HCT116 (cell line): ENCODE measurements around the gene MLYCD.

Experiments used
- EZH2 ChIP-seq: fragments of 200-600 bp; sonication (generic); IDR thresholded peaks from 2 replicates; pipeline ENCODE4 v1.6.1; 2017; ENCODE audit warnings: antibody characterized with exemption, mixed run types
- EZH2phosphoT487 ChIP-seq: fragments of 200-600 bp; IDR thresholded peaks from 2 replicates; pipeline ENCODE4 v1.6.1; 2018; ENCODE audit warnings: antibody characterized with exemption, borderline replicate concordance
- FOSL1 ChIP-seq: IDR thresholded peaks from 2 replicates; pipeline ENCODE4 v1.6.1; 2012; ENCODE audit warnings: low read depth
- POLR2A ChIP-seq: IDR thresholded peaks from 2 replicates; pipeline ENCODE4 v1.7.0; 2011; ENCODE audit warnings: borderline replicate concordance; ENCODE audit not compliant: insufficient read depth, insufficient read length; ENCODE audit errors: extremely low read depth
- YY1 ChIP-seq: IDR thresholded peaks from 2 replicates; pipeline ENCODE4 v1.6.1; 2011; ENCODE audit warnings: low read length, low read depth, moderate library complexity, mild to moderate bottlenecking; ENCODE audit not compliant: insufficient replicate concordance; ENCODE audit errors: extremely low read depth
- TF ChIP-seq, protein P1 (sequence below), 3 experiments: fragments of 200-600 bp in 1 of 3; sonication (generic) in 1 of 3; IDR thresholded peaks in 2 of 3; conservative IDR thresholded peaks in 1 of 3; 2 replicates each; pipeline ENCODE4 v1.5.1; 2012 to 2017; ENCODE audit warnings: low read depth in 2 of 3, low read length in 2 of 3, antibody characterized with exemption in 1 of 3, borderline replicate concordance in 1 of 3, control low read depth in 1 of 3, mild to moderate bottlenecking in 1 of 3, mixed read lengths in 1 of 3, mixed run types in 1 of 3, moderate library complexity in 1 of 3; ENCODE audit not compliant: insufficient read depth in 1 of 3
- TF ChIP-seq, protein P2 (sequence below): IDR thresholded peaks from 2 replicates; pipeline ENCODE4 v1.6.1; 2012

DNA sequence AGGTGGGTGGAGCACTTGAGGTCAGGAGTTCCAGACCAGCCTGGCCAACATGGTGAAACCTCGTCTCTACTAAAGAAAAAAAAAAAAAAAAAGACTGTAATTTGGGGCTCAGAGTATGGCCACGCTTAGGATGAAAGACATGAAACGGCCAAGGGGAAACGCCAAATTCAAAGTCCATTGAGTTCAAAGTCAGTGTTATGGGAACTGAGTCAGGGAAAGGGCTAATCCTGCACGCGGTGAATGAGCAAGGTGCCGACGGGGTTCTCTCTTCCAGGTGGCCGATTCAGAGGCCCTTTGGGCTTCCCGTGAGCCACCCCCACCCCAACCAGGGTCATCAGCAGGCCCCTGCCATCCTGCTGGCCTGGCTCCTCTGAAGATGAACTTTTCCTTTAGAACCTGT is 46.7 kb downstream of the MLYCD start:
- TF ChIP-seq, protein P1, sequence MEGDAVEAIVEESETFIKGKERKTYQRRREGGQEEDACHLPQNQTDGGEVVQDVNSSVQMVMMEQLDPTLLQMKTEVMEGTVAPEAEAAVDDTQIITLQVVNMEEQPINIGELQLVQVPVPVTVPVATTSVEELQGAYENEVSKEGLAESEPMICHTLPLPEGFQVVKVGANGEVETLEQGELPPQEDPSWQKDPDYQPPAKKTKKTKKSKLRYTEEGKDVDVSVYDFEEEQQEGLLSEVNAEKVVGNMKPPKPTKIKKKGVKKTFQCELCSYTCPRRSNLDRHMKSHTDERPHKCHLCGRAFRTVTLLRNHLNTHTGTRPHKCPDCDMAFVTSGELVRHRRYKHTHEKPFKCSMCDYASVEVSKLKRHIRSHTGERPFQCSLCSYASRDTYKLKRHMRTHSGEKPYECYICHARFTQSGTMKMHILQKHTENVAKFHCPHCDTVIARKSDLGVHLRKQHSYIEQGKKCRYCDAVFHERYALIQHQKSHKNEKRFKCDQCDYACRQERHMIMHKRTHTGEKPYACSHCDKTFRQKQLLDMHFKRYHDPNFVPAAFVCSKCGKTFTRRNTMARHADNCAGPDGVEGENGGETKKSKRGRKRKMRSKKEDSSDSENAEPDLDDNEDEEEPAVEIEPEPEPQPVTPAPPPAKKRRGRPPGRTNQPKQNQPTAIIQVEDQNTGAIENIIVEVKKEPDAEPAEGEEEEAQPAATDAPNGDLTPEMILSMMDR (IDR thresholded peaks at IDR 0.05 in 2 of 3, conservative IDR thresholded peaks at IDR 0.05 in 1 of 3; ENCODE audit: borderline replicate concordance in 1 of 3, insufficient read depth in 1 of 3, low read depth in 2 of 3, low read length in 2 of 3), result no peak
- TF ChIP-seq FOSL1 (no peak), EZH2phosphoT487 (no peak), EZH2 (no peak), YY1 (no peak), POLR2A (no peak)
- TF ChIP-seq, protein P2, sequence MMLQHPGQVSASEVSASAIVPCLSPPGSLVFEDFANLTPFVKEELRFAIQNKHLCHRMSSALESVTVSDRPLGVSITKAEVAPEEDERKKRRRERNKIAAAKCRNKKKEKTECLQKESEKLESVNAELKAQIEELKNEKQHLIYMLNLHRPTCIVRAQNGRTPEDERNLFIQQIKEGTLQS, result no peak
